SK-N-SH (cell line): Measurements from ENCODE around the gene AFF3. TPM values are rescaled to one million over a fixed set of nuclear protein-coding genes. Genes with fewer than 3 reads are reported as not detected.

Experiments
- CTCF ChIA-PET: fragments of 300-600, 350-600 bp; formaldehyde crosslinking; extraction: SDS; loops from one replicate; lab custom pipeline; 2021; lab: Yijun Ruan, JAX
- POLR2A ChIA-PET: fragments of 350-600 bp; sonication (Branson Sonifier 250); formaldehyde crosslinking; extraction: SDS; loops from one replicate; lab custom pipeline; 2020; ENCODE audit warnings: antibody characterized with exemption, inconsistent platforms; lab: Yijun Ruan, JAX
- DNase-seq: peaks from one replicate; pipeline ENCODE4 v3.0.0; 2012
- H2AFZ ChIP-seq: fragments of 200-600 bp; sonication (generic); 2 replicates; pipeline ENCODE4 v1.8.1; 2016; ENCODE audit warnings: antibody characterized with exemption, mild to moderate bottlenecking, low read depth
- H3F3A ChIP-seq: fragments of 200-600 bp; sonication (generic); replicated peaks from 2 replicates; pipeline ENCODE3; 2016; ENCODE audit warnings: antibody characterized with exemption, mild to moderate bottlenecking; ENCODE audit not compliant: insufficient read depth
- H3K27ac ChIP-seq, 2 experiments: fragments of 200-500 bp in 1 of 2; fragments of 200-600 bp in 1 of 2; sonication (Bioruptor generic) in 1 of 2; sonication (generic), shearing (Covaris generic) in 1 of 2; 2 replicates each; pipeline versions ENCODE4 v1.5.1 to v1.6.1; 2014 to 2016; ENCODE audit warnings: low read depth in 2 of 2, inconsistent platforms in 1 of 2, low read length in 1 of 2, mild to moderate bottlenecking in 1 of 2, mixed read lengths in 1 of 2
- H3K27me3 ChIP-seq: fragments of 200-600 bp; sonication (generic), shearing (Covaris generic); 2 replicates; pipeline ENCODE4 v1.6.1; 2016; ENCODE audit warnings: mixed run types; ENCODE audit not compliant: insufficient read depth
- H3K36me3 ChIP-seq, 2 experiments: fragments of 200-500 bp in 1 of 2; fragments of 200-600 bp in 1 of 2; sonication (Bioruptor generic) in 1 of 2; sonication (generic) in 1 of 2; replicated peaks in 1 of 2; 2 replicates each; pipeline versions ENCODE3 to v1.5.1; 2014 to 2016; ENCODE audit warnings: low read length in 1 of 2, mild to moderate bottlenecking in 1 of 2; ENCODE audit not compliant: insufficient read depth in 2 of 2, control insufficient read depth in 1 of 2
- H3K4me1 ChIP-seq, 2 experiments: fragments of 200-500 bp in 1 of 2; fragments of 200-600 bp in 1 of 2; sonication (Bioruptor generic) in 1 of 2; sonication (generic), shearing (Covaris generic) in 1 of 2; 2 replicates each; pipeline versions ENCODE4 v1.5.1 to v1.6.1; 2014 to 2016; ENCODE audit warnings: low read depth in 1 of 2, low read length in 1 of 2, mixed run types in 1 of 2; ENCODE audit not compliant: insufficient read depth in 2 of 2, control insufficient read depth in 1 of 2
- H3K4me2 ChIP-seq: fragments of 200-600 bp; sonication (generic), shearing (Covaris generic); 2 replicates; pipeline ENCODE4 v1.6.1; 2017; ENCODE audit warnings: mixed run types
- H3K4me3 ChIP-seq, 2 experiments: fragments of 200-500 bp in 1 of 2; fragments of 200-600 bp in 1 of 2; sonication (Bioruptor generic) in 1 of 2; sonication (generic), shearing (Covaris generic) in 1 of 2; 2 replicates each; pipeline versions ENCODE4 v1.5.1 to v1.8.1; 2014 to 2016; ENCODE audit warnings: low read depth in 2 of 2, inconsistent platforms in 1 of 2, low read length in 1 of 2, mild to moderate bottlenecking in 1 of 2, mixed read lengths in 1 of 2, moderate library complexity in 1 of 2
- H3K79me2 ChIP-seq: fragments of 200-600 bp; sonication (generic); 2 replicates; pipeline ENCODE4 v1.8.1; 2017; ENCODE audit warnings: mild to moderate bottlenecking; ENCODE audit not compliant: insufficient read depth
- H3K9ac ChIP-seq: fragments of 200-600 bp; sonication (generic); 2 replicates; pipeline ENCODE4 v1.6.1; 2017; ENCODE audit warnings: mixed run types
- H3K9me2 ChIP-seq: fragments of 200-600 bp; sonication (generic); 2 replicates; pipeline ENCODE4 v1.6.1; 2017; ENCODE audit warnings: mixed run types
- H3K9me3 ChIP-seq: fragments of 200-600 bp; sonication (generic); 2 replicates; pipeline ENCODE4 v1.6.1; 2017; ENCODE audit warnings: mixed run types, mild to moderate bottlenecking, moderate library complexity
- H4K20me1 ChIP-seq: fragments of 200-600 bp; sonication (generic); 2 replicates; pipeline ENCODE4 v1.6.1; 2017; ENCODE audit warnings: mild to moderate bottlenecking, mixed run types; ENCODE audit not compliant: insufficient read depth
- FOXJ3 ChIP-seq: sonication (generic); formaldehyde crosslinking; IDR thresholded peaks from 2 replicates; pipeline ENCODE4 v1.5.1; 2020; ENCODE audit warnings: mild to moderate bottlenecking, missing genetic modification reagents
- GATA2 ChIP-seq: sonication (generic); formaldehyde crosslinking; IDR thresholded peaks from 2 replicates; pipeline ENCODE4 v1.5.0; 2020; ENCODE audit warnings: mild to moderate bottlenecking, missing genetic modification reagents
- MAX ChIP-seq: IDR thresholded peaks from 2 replicates; pipeline ENCODE4 v1.4.0; 2012; ENCODE audit warnings: low read depth
- MXI1 ChIP-seq: IDR thresholded peaks from 2 replicates; pipeline ENCODE4 v1.6.1; 2012; ENCODE audit warnings: mild to moderate bottlenecking, low read depth, low read length, improper control_type of control experiment
- NRF1 ChIP-seq: IDR thresholded peaks from 2 replicates; pipeline ENCODE4 v1.6.1; 2012; ENCODE audit warnings: low read depth, mild to moderate bottlenecking, low read length
- RAD21 ChIP-seq: IDR thresholded peaks from 2 replicates; pipeline ENCODE4 v1.6.1; 2012; ENCODE audit warnings: mild to moderate bottlenecking, low read length
- REST ChIP-seq: IDR thresholded peaks from 2 replicates; pipeline ENCODE4 v1.6.1; 2012; ENCODE audit warnings: mild to moderate bottlenecking, low read depth, low read length, moderate library complexity
- RFX5 ChIP-seq: IDR thresholded peaks from 2 replicates; pipeline ENCODE4 v1.6.1; 2012; ENCODE audit warnings: mild to moderate bottlenecking, improper control_type of control experiment, low read length
- SMC3 ChIP-seq: IDR thresholded peaks from 2 replicates; pipeline ENCODE4 v1.6.1; 2012; ENCODE audit warnings: low read depth, low read length, improper control_type of control experiment
- TAF1 ChIP-seq: IDR thresholded peaks from 2 replicates; pipeline ENCODE4 v1.6.1; 2012; ENCODE audit warnings: low read depth, mild to moderate bottlenecking, low read length, moderate library complexity, borderline replicate concordance
- TCF12 ChIP-seq: IDR thresholded peaks from 2 replicates; pipeline ENCODE4 v1.4.0; 2012
- TEAD4 ChIP-seq: IDR thresholded peaks from 2 replicates; pipeline ENCODE4 v1.4.0; 2012; ENCODE audit warnings: mild to moderate bottlenecking, borderline replicate concordance; ENCODE audit not compliant: insufficient read depth
- YY1 ChIP-seq: IDR thresholded peaks from 2 replicates; pipeline ENCODE4 v1.4.0; 2012; ENCODE audit warnings: low read depth, mild to moderate bottlenecking
- ZBTB33 ChIP-seq: IDR thresholded peaks from 2 replicates; pipeline ENCODE4 v1.4.0; 2012; ENCODE audit warnings: low read depth, borderline replicate concordance
- WGBS: methylation state at CpG from one replicate; pipeline ENCODE4 v1.1.6; 2017; ENCODE audit warnings: low lambda C conversion rate; 5-methylcytosine and 5-hydroxymethylcytosine counted together
- polyA plus RNA-seq, 3 experiments: library from polyadenylated mRNA; depleted of rRNA; stranded (reverse); fragments of >200 nt; gene quantifications; 2 replicates each; pipeline ENCODE4 v1.2.3, GENCODE V29; 2012

AFF3 gene
- polyA plus RNA-seq, 1 of the 3 experiments (the other 2 are of a cell fraction), result 0.36 TPM

- Histone ChIP-seq H3K27me3 (no peaks in the 10 kb centered on the region), H3K9ac (no peak overlapping the region), H3K4me2 (no peak overlapping the region), H3K4me3 (no peak overlapping the region), H2AFZ (no peak overlapping the region), H4K20me1 (no peaks in the 10 kb centered on the region), H3K79me2 (no peaks in the 10 kb centered on the region), H3K9me2 (no peaks in the 10 kb centered on the region), H3K36me3 (no peaks in the 10 kb centered on the region), H3K4me1 (peaks cover 0 to 4% of the 10 kb centered on the region in 2 experiments; a peak in 1 of 4 replicates), H3K9me3 (no peaks in the 10 kb centered on the region), H3K27ac (no peak overlapping the region), H3F3A (no peaks in the 10 kb centered on the region)
- ChIA-PET POLR2A (no interaction called here), CTCF (interaction anchor here (0.6 kb wide), 2 partner anchors 12 to 132 kb away, joined by 3 read pairs; no protein-coding TSS in a partner anchor)
- no peak for DNase-seq
- WGBS, result 38% methylated on average over 1 of the region's 1 CpG
- TF ChIP-seq RAD21 (peak; percentile 58), RFX5 (no peak), YY1 (no peak), ZBTB33 (no peak), TCF12 (no peak), NRF1 (no peak), MXI1 (no peak), SMC3 (peak; percentile 43; the same call in 1 of the 2 replicates), REST (no peak), MAX (no peak), FOXJ3 (CRISPR knock-in tag) (no peak), TEAD4 (no peak)
Observed at GRCh38 chr2:99692785-99693184, 449.6 kb downstream of the AFF3 start.

GRCh38 chr2:99691926-99692325, 450.5 kb downstream of the AFF3 start:
- Histone ChIP-seq H3K27me3 (no peaks in the 10 kb centered on the region), H4K20me1 (no peaks in the 10 kb centered on the region), H3K4me1 (peaks cover 0 to 4% of the 10 kb centered on the region in 2 experiments; a peak in 1 of 4 replicates), H3K27ac (no peak overlapping the region), H2AFZ (no peak overlapping the region), H3K9me2 (no peaks in the 10 kb centered on the region), H3K36me3 (no peaks in the 10 kb centered on the region), H3K9me3 (no peaks in the 10 kb centered on the region), H3K9ac (no peak overlapping the region), H3K79me2 (no peaks in the 10 kb centered on the region), H3K4me3 (no peak overlapping the region), H3F3A (no peaks in the 10 kb centered on the region), H3K4me2 (no peak overlapping the region)
- TF ChIP-seq MAX (no peak), GATA2 (CRISPR knock-in tag) (no peak), NRF1 (no peak), TAF1 (no peak), TEAD4 (no peak), RAD21 (no peak)
- POLR2A ChIA-PET, result no interaction called here
- 40% methylated on average over 1 of the region's 4 CpGs for WGBS
- DNase-seq, result no peak
- CTCF ChIA-PET, result interaction anchor here (1.2 kb wide), 1 partner anchor 571 kb away, joined by 3 read pairs; no protein-coding TSS in a partner anchor
